HG03439 (cell line): ENCODE measurements around the gene CCL24.
"Not testable (repeated sequence)": the region's sequence is repeated elsewhere in the genome, so short reads cannot be mapped to it uniquely, and the experiment has no call there.

Source experiments
- ATAC-seq: cut with Tn5 transposase; IDR thresholded peaks from one replicate; pipeline ENCODE4 v1.9.1; 2021; ENCODE audit warnings: mild to moderate bottlenecking, moderate library complexity; ENCODE audit not compliant: unreplicated experiment

The CCL24 gene

GRCh38 chr7:75788154-75788847 is 25.3 kb downstream of the CCL24 start:
- not testable (repeated sequence) for ATAC-seq

DNA sequence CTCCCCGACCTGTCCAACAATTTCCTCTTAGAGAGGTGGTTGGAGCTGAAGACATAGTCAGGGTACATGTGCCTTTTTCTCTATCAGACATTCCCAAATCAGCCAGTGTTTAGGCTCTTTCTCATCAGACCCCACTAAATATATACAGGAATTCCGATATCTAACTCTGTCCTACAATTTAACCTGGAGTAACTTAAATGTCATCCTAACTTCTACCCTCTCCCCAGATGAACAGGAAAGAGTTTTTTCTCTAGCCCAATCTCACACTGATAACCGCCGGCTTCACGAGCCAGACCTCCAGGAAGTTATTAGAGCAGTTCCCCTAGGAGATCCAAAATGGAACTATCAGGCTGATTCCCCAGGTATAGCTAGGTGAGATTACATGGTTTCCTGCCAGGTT is 30.5 kb downstream of the CCL24 start:
- not testable (repeated sequence) for ATAC-seq

DNA sequence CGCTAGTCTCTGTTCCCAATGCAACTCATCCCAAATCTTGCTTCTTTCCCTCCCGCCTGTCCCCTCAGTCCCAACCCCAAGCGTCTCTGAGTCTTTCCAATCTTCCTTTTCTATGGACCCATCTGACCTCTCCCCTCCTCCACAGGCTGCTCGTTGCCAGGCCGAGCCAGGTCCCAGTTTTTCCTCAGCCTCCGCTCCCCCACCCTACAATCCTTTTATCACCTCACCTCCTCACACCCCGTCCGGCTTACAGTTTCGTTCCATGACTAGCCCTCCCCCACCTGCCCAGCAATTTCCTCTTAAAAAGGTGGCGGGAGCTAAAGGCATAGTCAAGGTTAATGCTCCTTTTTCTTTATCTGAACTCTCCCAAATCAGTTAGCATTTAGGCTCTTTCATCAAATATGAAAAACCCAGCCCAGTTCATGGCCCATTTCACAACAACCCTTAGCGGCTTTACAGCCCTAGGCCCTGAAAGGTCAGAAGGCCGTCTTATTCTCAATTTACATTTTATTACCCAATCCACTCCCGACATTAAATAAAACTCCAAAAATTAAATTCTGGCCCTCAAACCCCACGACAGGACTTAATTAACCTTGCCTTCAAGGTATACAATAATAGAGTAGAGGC is 32.8 kb downstream of the CCL24 start:
- not testable (repeated sequence) for ATAC-seq

- not testable (repeated sequence) for ATAC-seq
Observed at GRCh38 chr7:75779516-75779915, 34.1 kb downstream of the CCL24 start.

DNA sequence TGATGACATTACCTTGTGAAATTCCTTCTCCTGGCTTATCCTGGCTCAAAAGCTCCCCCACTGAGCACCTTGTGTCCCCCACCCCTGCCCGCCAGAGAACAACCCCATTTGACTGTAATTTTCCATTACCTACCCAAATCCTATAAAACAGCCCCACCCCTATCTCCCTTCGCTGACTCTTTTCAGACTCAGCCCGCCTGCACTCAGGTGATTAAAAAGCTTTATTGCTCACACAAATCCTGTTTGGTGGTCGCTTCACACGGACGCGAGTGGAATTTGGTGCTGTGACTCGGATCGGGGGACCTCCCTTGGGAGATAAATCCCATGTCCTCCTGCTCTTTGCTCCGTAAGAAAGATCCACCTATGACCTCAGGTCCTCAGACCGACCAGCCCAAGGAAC is 34.6 kb downstream of the CCL24 start:
- not testable (repeated sequence) for ATAC-seq

DNA sequence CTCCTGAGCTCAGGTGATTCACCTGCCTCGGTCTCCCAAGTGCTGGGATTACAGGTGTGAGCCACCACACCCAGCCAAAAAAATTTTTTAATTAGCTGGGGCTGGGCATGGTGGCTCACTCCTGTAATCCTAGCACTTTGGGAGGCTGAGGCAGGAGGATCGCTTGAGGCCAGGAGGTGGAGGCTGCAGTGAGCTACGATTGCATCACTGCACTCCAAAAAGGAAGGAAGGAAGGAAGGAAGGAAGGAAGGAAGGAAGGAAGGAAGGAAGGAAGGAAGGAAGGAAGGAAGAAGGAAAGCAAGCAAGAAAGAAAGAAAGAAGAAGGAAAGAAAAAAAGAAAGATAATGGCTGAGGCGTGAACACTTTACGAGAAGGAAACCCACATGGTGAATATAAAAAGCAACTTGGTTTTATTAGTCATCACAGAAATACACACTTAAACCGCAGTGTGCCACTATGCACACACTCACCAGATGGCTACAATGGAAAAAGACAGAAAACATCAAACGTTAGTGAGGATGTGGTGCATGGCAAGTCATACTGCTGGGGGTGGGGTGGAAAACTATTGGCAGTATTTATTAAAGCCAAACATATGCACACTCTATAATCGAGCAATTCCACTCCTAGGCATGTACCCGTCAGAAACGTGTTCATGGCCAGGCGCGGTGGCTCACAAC is 37.2 kb downstream of the CCL24 start:
- no peak for ATAC-seq

DNA sequence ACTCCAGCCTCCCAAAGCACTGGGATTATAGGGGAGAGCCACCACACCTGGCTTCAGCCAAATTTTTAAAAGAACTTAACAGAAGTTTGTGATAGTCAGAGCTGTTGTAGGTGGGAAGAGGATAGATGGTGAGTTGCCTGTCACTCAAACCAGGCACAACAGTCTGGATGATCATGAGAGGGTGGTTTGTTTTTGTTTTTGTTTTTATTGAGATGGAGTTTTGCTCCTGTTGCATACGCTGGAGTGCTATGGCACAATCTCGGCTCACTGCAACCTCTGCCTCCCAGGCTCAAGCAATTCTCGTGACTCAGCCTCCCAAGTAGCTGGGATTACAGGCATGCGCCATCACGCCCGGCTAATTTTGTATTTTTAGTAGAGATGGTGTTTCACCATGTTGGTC is 39.6 kb downstream of the CCL24 start:
- ATAC-seq = not testable (repeated sequence)

DNA sequence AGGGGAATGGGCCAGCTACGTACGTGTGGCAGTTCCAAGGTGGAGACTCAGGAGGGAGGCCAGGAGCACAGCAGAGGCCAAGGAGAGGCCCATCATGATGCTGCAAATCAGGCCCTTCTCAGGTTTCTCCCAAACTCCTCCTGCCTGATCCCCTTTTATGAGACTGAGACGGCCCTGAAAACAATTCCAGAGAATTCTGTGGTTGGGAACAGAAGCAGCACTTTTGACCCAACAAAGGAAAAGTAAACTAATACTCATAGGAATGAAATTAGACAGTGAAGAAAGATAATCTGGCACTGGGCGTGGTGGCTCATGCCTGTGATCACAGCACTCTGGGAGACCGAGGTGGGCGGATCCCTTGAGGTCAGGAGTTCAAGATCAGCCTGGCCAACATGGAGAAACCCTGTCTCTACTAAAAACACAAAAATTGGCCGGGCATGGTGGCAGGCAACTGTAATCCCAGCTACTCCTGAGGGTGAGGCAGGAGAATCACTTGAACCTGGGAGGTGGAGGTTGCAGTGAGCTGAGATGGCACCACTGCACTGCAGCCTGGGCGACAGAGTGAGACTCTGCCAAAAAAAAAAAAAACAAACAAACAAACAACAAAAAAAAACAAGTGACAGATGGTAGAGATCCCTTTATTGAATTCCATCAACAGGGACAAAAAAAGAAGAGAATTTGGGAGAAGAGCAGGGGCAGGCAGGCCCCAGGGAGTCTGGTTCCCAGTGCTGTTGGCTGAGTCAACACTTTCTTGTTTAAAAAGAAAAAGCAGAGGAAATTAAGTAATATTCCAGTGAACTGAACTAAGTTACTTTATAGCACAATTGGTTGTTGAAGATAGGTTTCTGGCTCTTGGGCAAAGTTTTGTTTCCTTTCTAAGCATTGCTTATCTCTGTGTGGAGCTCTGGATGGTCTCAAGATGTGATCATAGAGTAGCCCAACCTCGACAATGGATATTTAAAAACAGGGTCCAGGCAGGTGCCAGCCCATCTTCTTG is 41.2 kb downstream of the CCL24 start, which contains the start of gene CCL26:
Gene CCL26 (minus strand): TSS at position 131 of the 997 bp plus-strand sequence. CDS start 35 bp downstream, at position 96.
- no peak for ATAC-seq

DNA sequence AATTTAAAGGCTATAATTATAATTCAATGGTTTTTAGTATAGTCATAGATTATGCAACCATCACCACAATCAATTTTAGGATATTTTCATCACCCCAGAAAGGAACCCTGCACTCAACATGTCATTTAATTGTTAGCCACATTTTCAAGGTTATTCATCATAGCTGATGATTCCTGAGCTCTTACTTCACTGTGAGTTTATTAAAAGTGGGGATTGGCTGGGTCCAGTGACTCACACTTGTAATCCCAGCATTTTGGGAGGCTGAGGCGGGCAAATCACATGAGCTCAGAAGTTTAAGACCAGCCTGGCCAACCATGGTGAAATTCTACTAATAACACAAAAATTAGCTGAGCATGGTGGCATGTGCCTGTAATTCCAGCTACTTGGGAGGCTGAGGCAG is 42.4 kb downstream of the CCL24 start:
- no peak for ATAC-seq

GRCh38 chr7:75762350-75762917 is 51.2 kb downstream of the CCL24 start:
- no peak for ATAC-seq

DNA sequence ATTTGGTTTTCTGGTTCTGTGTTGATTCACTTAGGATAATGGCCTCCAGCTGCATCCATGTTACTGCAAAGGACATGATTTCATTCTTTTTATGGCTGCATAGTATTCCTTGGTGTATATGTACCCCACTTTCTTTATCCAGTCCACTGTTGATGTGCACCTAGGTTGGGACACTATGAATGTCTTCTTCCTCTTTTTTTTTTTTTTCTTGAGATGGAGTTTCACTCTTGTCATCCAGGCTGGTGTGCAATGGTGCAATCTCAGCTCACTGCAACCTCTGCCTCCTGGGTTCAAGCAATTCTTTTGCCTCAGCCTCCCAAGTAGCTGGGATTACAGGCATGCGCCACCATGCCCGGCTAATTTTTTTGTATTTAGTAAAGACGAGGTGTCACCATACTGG is 51.8 kb downstream of the CCL24 start:
- ATAC-seq = not testable (repeated sequence)
